ENCODE results near the gene KIAA1217. TPM values are rescaled to one million over a fixed set of nuclear protein-coding genes. Genes with fewer than 3 reads are reported as not detected.

KIAA1217 gene
- total RNA-seq, 1 experiment from 2014 or later: 23.4 TPM

GRCh38 chr10:24197263-24197662 lies 11.7 kb upstream of the KIAA1217 start:
- POLR2A ChIA-PET: no interaction called here
- TF ChIP-seq ERG (CRISPR knock-in tag; IDR thresholded peaks at IDR 0.05): no peak
- no peak for TF ChIP-seq ATF3 (CRISPR knock-in tag; conservative IDR thresholded peaks at IDR 0.05)
- TF ChIP-seq ARID4B (CRISPR knock-in tag; IDR thresholded peaks at IDR 0.05; ENCODE audit: borderline replicate concordance): no peak
- TF ChIP-seq ZNF416 (CRISPR knock-in tag; IDR thresholded peaks at IDR 0.05): no peak
- no peak for TF ChIP-seq ZNF317 (CRISPR knock-in tag; IDR thresholded peaks at IDR 0.05; ENCODE audit: borderline replicate concordance, low read depth)
- no peak for TF ChIP-seq ZBTB21 (CRISPR knock-in tag; IDR thresholded peaks at IDR 0.05; ENCODE audit: borderline replicate concordance)
- no peak for TF ChIP-seq MLX (CRISPR knock-in tag; IDR thresholded peaks at IDR 0.05)
- no peak for TF ChIP-seq ZNF121 (CRISPR knock-in tag; IDR thresholded peaks at IDR 0.05)
- no peak for TF ChIP-seq NR3C1 (CRISPR knock-in tag; conservative IDR thresholded peaks at IDR 0.05; ENCODE audit: low read depth)
- DNase-seq (ENCODE audit: low spot score) (no peak), ATAC-seq (no peak)
- H3K4me1 Mint-ChIP-seq: peaks cover 11% of the 10 kb centered on the region
- no peak overlapping the region for H3K4me3 Mint-ChIP-seq
- H3K27me3 Mint-ChIP-seq (ENCODE audit: low read depth): no peaks in the 10 kb centered on the region
- H3K36me3 Mint-ChIP-seq: no peaks in the 10 kb centered on the region
- H3K27ac Mint-ChIP-seq: no peak overlapping the region
- H3K9me3 Mint-ChIP-seq: no peaks in the 10 kb centered on the region
- CTCF ChIA-PET: interaction anchor here (0.9 to 1.7 kb wide), 2 partner anchors 12 to 204 kb away, joined by 3 to 25 read pairs; partner anchors contain the start of gene KIAA1217

GRCh38 chr10:24201503-24202180 lies 7.3 kb upstream of the KIAA1217 start:
- ChIA-PET CTCF (interaction anchor here (0.7 to 2.3 kb wide), 15 partner anchors 8 to 507 kb away, joined by 3 to 8 read pairs (median 4); no protein-coding TSS in a partner anchor), POLR2A (interaction anchor here (0.9 kb wide), 1 partner anchor 23 kb away, joined by 3 read pairs; no protein-coding TSS in a partner anchor)
- H3K27ac Mint-ChIP-seq: peak overlapping the region; percentile 67; the same call in 1 of the 2 replicates
- no peaks in the 10 kb centered on the region for H3K9me3 Mint-ChIP-seq
- peaks cover 27% of the 10 kb centered on the region for H3K4me1 Mint-ChIP-seq
- H3K27me3 Mint-ChIP-seq (ENCODE audit: low read depth): no peaks in the 10 kb centered on the region
- no peak for DNase-seq (ENCODE audit: low spot score)
- peak; percentile 33 for ATAC-seq
- peak overlapping the region; percentile 45 for H3K4me3 Mint-ChIP-seq
- H3K36me3 Mint-ChIP-seq: no peaks in the 10 kb centered on the region
- TF ChIP-seq ATF1 (CRISPR knock-in tag; IDR thresholded peaks at IDR 0.05) (no peak), PRDM15 (CRISPR knock-in tag; IDR thresholded peaks at IDR 0.05) (no peak), FOXK1 (CRISPR knock-in tag; IDR thresholded peaks at IDR 0.05) (no peak), CBFB (CRISPR knock-in tag; IDR thresholded peaks at IDR 0.05; ENCODE audit: low read depth) (no peak), MLX (CRISPR knock-in tag; IDR thresholded peaks at IDR 0.05) (no peak), PRRX2 (CRISPR knock-in tag; IDR thresholded peaks at IDR 0.05) (no peak), CDX4 (CRISPR knock-in tag; IDR thresholded peaks at IDR 0.05; ENCODE audit: borderline replicate concordance) (no peak), ELF4 (CRISPR knock-in tag; IDR thresholded peaks at IDR 0.05; ENCODE audit: low read depth) (no peak)
